ENCODE data around the gene HEATR5B.
"Not testable (repeated sequence)": the region's sequence is repeated elsewhere in the genome, so short reads cannot be mapped to it uniquely, and the experiment has no call there.

Gene HEATR5B

DNA sequence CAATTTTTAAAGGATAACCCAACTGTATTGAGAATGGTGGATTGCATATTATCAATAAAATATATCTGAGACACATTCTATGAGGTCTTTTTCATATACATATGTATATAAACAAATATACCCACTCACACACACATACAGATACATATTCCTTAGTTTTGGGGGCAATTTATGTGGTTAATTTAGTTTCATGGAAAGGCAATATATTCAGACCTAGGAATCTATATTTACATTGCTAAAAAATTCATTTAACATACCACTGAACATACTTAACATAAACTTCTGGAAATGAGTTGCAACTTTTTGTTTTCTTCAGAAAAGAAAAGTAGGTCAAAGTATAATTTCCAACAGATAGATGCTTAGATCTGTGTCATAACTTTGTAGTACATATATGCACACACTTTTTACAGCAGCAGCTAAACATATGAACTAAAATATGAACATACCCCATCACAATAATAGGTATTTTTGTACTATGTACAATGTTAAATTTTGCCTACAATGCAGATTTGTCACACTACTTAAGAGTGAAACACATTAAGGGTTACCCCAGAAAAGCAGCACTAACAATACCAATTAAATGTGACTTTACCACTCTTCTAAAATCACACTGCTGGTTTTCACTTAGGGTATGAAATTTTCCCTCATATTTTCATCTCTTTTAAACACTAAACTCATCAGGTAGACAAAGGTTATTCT lies 23.0 kb downstream of the HEATR5B start:
- no peak for DNase-seq

DNA sequence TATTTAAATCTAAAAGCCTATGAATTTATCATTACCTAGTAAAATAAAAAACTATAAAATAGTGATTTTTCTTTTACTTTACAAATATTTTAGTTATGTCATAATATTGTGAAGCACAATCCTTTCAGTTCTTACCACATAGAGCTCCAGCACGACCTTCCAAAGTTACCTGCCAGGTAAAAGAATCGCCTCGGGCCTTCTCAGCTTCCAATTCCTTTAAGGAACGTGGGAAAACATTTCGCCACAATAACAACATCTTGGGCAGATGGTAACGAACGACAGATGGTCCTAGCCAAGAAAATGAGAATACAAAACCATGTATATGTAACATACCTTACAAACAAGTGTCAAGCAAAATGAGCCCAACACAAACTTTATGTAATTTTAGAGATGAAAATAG lies 23.7 kb downstream of the HEATR5B start:
- DNase-seq: no peak

- no peak for DNase-seq
These were observed 24.3 kb downstream of the HEATR5B start for GRCh38 chr2:37059841-37060240.

- DNase-seq: no peak
These were observed 31.4 kb downstream of the HEATR5B start for GRCh38 chr2:37052600-37053332.

DNA sequence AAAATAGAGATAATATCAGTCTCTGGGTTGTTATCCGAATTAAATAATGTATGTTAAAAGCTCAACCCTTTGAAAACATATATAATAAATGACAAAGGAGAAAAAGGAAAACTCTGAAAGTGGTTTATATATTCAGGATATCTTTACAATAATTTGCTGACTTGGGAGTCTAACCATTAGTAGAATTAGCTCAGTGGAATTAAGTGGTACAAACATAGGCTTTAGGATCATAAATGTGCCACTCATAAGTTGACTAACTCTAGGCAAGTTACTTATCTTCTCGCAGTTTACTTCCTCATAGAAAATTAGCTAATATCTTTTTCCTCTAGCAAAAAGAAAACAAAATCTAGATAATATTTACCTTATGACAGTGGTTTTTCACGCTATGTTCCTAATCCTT lies 44.6 kb downstream of the HEATR5B start:
- DNase-seq: no peak

- no peak for DNase-seq
These were observed 46.4 kb downstream of the HEATR5B start for GRCh38 chr2:37037771-37038170.

- no peak for DNase-seq
These were observed 54.4 kb downstream of the HEATR5B start for GRCh38 chr2:37029758-37030157.

DNA sequence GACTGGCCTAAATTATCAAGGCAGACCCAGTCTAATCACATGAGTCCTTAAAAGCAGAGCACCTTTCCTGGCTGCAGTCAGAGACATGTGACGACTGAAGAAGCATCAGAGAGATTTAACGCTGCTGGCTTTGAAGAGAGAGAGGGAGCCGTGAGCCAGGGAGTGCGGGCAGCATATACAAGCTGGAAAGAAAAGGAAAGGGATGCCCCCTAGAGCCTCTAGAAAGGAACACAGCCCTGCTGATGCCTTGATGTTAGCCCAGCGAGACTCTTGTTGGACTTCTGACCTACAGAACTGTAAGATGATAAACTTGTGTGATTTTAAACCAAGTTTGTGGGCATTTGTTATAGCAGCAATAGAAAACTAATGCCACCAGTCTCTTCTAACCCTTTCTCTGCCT lies 58.1 kb downstream of the HEATR5B start:
- peak in 1 of 2 experiments; percentile 22 for DNase-seq

- no peak for DNase-seq
These were observed 63.0 kb downstream of the HEATR5B start for GRCh38 chr2:37020887-37021796.

GRCh38 chr2:37020212-37020886 lies 63.8 kb downstream of the HEATR5B start:
- DNase-seq: no peak

DNA sequence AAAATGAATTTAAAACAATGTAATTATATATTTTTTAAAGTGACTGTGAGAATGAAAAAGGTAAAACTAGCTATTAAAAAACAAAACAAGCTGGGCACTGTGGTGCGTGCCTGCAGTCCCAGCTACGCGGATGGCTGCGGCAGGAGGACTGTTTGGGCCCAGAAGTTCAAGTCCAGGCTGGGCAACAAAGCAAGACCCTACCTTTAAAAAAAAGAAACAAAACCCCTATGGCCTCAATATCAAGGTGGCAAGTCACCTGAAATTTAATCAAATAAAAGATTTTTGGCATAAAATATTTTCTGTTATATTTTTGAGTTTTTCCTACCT lies 70.9 kb downstream of the HEATR5B start:
- no peak for DNase-seq

- no peak for DNase-seq
These were observed 73.0 kb downstream of the HEATR5B start for GRCh38 chr2:37011130-37011529.

DNA sequence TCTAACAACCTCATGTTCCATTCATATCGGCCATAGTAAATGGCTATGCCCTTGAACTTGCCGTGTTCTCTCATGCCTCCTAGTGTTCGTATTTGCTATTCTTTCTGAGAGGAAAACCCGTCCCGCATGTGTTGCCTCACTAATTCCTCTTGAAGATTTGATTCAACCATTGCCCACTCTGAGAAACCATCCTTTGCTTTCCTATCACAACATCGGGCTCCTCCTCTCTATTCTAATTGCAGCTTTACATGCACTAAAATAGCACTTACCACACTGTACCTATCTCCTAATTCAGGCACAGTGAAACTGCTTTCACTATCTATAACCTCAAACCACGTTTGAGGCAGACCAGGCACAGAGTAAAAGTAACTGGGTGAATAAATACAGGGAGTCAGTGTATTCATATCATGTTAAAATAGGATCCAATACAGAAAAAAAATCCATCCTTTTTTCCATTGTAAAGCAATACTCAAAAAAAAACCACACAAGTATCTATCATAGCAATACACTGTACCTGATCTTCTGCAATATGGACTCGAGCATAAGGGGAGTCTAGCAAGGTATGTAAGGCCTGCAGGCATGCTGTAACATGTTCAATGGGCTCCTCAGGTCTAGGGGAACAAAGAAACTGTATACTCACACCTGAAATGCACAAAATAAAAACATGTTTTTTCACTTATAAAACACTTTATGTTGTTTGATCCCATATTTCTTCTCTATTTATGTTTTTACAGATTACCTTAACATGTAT lies 78.9 kb downstream of the HEATR5B start:
- DNase-seq: no peak

DNA sequence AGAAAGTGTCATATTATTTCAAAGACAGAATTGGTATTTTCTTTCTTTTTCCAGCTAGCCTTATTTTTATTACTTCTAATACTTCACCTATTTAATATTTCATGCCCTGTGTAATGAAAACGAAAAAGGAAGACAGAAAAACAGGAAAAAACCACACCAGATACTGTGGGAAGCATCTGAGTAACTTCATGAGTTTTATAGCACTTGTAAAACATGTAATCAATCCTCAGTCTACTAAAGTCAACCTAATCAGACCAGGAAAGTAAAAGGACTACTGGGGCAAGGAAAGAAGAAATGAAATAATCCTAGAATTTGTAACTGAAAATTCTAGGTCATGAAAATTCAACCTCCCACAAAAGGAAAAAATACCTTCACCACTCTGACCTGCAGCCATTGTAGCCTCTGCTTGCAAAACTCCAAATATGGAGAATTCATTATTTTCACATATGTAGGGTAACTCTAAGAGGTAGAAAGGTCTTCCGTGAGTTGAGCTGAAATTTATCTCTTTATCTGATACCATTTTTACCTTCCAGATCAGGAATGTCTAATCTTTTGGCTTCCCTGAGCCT lies 83.1 kb downstream of the HEATR5B start:
- no peak for DNase-seq

GRCh38 chr2:37000318-37000717 lies 83.9 kb downstream of the HEATR5B start:
- DNase-seq: no peak

GRCh38 chr2:36999416-36999815 lies 84.8 kb downstream of the HEATR5B start:
- DNase-seq: not testable (repeated sequence)

- no peak for DNase-seq
These were observed 90.1 kb downstream of the HEATR5B start for GRCh38 chr2:36993841-36994620.

DNA sequence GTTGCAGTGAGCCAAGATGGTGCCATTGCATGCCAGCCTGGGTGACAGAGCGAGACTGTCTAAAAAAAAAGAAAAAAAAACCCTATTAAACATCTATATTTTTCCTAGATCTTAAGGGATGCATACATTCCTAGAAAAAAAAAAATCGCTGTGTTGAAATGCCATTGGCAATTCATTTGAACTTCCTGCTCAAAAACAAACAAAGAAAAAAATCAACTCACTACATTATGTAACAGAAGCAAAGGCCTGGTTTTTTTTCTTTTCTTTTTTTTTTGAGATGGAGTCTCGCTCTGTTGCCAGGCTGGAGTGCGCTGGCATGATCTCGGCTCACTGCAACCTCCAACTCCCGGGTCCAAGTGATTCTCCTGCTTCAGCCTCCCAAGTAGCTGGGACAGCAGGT lies 96.2 kb downstream of the HEATR5B start:
- DNase-seq: no peak

- no peak for DNase-seq
These were observed 101.7 kb downstream of the HEATR5B start for GRCh38 chr2:36982467-36982866.

GRCh38 chr2:36981911-36982310 lies 102.3 kb downstream of the HEATR5B start:
- DNase-seq: no peak

- DNase-seq: not testable (repeated sequence)
These were observed 105.2 kb downstream of the HEATR5B start for GRCh38 chr2:36979007-36979406.
